CD4-positive, alpha-beta T cell treated with Interleukin-17A for 1 hour (primary cell): ENCODE results near the gene ARHGAP35.
"Not testable (repeated sequence)": the region's sequence is repeated elsewhere in the genome, so short reads cannot be mapped to it uniquely, and the experiment has no call there.

ENCODE experiments used
- DNase-seq: peaks from one replicate; pipeline ENCODE4 v3.0.0-alpha.2; 2020

ARHGAP35 gene

DNA sequence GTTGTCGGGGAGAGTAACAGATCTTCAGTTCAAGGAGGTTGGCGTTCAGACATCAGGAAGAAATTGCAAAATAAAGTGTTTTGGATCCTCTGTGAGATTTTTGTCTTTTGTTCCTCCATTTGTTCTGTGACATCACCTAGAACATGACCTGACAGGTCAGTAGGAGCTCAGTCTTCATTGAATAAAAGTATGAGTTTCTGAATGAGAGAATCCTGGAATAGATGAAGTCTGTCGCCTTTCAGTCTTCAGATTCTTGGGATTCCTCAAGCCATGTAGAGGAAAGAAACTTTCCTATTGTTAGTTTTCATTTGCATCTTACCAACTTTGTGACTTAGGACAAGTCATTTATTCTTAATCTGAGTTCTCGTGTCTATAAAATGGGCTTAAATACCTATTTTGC is 14.4 kb downstream of the ARHGAP35 start:
- DNase-seq, result no peak

DNA sequence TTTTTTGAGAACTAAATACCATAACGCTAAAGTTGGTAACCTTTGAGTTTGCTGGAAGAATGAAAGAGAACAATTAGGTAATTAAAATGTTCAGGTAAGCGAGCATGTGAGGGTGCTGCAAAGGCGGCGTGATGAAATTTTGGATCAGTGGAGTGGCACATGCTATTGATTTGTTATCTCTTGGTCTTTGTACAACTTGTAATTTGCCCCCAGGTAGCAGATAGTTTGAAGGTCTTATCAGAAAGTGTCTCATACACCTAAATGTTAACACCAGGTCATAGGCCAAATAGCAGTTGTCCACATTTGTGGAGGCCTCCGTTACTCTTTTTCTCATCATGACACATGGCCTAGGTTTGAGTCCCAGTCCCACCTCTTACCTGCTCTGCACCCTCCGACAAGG is 14.9 kb downstream of the ARHGAP35 start:
- DNase-seq, result no peak

DNA sequence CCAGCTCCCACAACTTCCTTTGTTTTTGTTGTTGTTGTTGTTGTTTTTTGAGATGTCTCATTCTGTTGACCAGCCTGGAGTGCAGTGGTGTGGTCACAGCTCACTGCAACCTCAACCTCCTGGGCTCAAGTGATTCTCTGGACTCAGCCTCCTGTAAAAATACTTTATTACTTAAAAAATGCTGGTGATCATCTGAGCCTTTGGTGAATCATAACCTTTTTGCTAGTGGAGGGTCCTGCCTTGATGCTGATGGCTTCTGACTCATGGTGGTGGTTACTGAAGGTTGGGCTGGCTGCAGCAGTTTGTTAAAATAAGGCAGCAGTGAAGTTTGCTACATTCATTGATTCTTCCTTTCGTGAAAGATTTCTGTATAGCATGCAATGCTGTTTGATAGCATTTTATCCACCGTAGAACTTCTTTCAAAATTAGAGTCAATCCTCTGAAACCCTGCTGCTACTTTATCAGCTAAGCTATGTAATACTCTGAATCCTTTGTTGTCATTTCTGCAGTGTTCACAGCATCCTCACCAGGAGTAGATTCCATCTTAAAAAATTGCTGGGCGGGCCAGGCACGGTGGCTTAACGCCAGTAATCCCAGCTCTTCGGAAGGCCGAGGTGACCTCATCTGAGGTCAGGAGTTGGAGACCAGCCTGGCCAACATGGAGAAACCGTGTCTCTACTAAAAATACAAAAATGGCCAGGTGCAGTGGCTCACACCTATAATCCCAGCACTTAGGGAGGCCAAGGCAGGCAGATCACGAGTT is 18.0 kb downstream of the ARHGAP35 start:
- DNase-seq, result no peak

GRCh38 chr19:46880431-46880830 is 19.6 kb downstream of the ARHGAP35 start:
- no peak for DNase-seq

DNA sequence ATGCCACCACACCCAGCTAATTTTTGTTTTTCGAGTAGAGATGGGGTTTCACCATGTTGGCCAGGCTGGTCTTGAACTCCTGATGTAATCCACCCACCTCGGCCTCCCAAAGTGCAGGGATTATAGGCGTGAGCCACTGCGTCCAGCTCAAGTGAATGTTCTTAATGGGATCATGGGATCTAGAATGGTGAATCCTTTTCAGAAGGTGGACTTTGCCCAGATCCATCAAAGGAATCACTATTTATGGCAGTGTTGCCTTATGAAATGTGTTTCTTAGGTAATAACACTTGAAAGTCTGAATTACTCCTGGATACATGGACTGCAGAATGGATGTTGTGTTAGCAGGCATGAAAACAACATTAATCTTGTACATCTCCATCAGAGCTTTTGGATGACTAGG is 20.3 kb downstream of the ARHGAP35 start:
- DNase-seq, result no peak

DNA sequence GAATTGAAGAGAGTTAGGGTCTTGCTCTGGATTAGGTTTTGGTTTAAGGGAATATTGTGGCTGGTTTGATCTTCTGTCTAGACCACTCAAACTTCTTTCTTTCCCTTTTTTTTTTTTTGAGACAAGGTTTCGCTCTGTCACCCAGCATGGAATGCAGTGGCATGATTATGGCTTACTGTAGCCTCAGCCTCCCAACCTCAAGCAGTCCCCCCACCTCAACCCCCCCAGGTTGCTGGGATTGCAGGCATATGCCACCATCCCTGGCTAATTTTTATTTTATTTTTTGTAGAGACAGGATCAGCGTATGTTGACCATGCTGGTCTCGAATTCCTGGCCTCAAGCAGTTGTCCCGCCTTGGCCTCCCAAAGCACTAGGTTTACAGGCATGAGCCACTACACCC is 21.2 kb downstream of the ARHGAP35 start:
- no peak for DNase-seq

GRCh38 chr19:46882751-46883150 is 22.0 kb downstream of the ARHGAP35 start:
- DNase-seq, result not testable (repeated sequence)

GRCh38 chr19:46885411-46885810 is 24.6 kb downstream of the ARHGAP35 start:
- DNase-seq, result no peak

- no peak for DNase-seq
Measured at GRCh38 chr19:46886546-46887239, 25.9 kb downstream of the ARHGAP35 start.

GRCh38 chr19:46887240-46887782 is 26.5 kb downstream of the ARHGAP35 start:
- no peak for DNase-seq

DNA sequence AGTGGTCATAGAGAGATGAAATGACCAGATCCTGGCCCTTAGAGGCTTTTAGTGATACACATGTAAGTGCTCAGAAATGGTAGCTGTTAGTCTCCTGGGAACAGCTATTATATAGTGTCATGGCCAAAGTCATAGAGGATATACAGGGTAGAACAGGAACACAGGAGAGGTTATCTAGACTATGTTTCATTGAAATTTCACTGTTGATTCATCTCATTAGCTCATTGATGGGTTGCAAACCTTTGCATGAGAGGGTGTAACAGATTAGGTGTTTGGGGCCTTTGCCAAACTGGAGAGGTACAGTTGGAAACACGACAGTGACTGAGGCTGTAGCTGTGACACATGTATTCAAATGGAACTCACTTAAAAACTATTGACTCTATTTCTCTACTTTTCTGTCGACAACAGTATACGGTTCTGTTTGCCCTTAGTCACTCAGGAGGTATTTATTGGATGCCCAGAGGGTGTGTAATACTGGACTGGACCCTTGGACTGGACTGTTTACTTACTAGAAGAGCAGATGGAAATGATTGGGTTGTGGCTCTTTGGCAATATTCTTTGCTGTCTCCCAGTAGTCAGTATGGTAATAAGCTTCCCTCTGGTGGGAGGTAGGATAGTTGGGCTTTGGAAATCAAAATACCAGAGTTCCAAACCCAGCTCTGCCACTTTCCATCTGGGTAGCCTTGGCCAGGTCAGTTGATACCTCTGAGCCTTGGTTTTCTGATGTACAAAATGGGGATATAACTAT is 29.8 kb downstream of the ARHGAP35 start:
- no peak for DNase-seq

DNA sequence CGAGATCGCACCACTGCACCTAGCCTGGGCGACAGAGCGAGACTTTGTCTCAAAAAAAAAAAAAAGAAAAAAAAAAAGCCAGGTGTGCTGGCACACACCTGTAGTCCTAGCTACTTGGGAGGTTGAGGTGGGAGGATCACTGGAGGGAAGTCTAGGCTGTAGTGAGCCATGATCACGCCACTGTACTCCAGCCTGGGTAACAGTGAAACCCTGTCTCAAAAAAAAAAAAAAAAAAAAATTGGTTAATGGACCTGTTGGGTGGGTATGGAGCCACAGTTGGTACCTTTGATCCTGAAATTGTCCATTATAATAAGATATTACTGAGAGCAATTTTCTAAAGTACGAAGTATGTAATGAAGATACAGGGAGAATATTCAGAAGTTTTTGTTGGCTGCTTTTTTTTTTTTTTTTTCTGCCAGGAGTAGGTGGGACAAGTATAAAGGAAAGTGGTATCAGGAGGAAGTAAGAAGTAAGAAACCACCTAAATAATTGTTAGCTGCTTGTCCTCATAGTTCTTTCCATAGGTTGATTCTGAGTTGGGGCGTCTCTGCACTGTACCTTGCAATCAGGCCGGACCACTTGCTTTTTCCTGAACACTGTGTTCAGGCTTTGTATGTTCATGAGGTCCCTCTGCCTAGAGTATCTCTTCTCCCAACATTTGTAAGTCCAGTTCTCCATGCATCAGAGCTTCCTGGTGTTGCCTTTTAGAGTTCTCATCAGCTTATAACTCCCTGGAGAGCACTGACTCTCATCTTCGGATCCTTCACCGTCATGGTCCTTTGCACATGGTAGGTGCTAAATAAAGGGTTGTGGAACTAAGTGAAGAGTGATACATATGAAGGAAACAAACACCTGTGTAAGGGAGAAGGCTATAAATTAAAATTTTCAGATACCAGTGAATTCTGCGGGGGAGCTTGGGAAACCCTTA is 31.7 kb downstream of the ARHGAP35 start:
- no peak for DNase-seq

DNA sequence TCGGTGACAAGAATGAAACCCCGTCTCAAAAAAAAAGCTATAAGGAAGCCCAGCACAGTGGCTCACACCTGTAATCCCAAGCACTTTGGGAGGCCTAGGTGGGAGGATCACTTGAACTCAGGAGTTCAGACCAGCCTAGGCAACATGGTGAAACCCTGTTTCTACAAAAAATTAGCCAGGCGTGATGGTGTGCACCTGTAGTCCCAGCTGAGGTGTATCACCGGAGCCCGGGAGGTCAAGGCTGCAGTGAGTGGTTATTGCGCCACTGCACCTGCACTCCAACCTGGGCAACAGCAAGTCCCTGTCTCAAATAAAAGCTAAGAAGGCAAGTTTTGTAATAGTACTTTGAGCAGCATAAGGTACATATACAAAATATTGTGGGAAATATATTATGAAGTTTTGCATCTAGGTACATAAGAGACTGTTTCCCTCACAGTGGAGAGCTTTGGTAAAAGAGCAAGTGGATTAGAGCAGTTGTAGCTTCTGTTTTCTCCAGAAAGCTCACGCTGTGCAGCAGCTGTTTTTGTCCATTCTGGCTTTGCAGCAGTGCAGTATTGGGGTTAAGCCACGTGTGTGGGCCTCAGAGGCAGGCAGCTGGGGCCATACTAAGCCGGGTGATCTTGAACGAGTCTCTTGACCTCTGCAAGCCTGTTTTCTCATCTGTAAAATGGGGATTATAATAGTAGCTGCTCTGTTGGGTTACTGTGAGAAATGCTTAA is 35.4 kb downstream of the ARHGAP35 start:
- no peak for DNase-seq

DNA sequence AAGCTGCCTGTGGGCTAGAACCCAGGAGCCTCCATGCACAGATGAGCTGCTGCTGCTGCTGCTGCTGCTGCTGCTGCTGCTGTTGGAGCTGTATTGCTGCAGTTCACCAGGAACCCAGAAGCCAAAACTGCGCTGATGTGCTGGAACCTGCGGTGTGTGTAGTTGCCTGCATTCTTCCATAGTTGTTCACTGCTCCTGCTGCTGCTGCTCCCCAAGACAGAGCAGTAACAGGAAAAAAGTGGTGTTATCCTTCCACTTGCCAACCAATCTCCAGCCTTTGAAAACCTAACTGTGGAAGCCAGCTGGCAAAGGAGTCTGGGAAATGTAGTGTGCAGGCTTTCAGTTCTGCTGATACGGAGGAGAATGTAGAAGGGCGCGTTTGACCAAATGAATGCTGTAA is 37.9 kb downstream of the ARHGAP35 start:
- DNase-seq, result no peak

GRCh38 chr19:46900341-46900740 is 39.5 kb downstream of the ARHGAP35 start:
- no peak for DNase-seq

DNA sequence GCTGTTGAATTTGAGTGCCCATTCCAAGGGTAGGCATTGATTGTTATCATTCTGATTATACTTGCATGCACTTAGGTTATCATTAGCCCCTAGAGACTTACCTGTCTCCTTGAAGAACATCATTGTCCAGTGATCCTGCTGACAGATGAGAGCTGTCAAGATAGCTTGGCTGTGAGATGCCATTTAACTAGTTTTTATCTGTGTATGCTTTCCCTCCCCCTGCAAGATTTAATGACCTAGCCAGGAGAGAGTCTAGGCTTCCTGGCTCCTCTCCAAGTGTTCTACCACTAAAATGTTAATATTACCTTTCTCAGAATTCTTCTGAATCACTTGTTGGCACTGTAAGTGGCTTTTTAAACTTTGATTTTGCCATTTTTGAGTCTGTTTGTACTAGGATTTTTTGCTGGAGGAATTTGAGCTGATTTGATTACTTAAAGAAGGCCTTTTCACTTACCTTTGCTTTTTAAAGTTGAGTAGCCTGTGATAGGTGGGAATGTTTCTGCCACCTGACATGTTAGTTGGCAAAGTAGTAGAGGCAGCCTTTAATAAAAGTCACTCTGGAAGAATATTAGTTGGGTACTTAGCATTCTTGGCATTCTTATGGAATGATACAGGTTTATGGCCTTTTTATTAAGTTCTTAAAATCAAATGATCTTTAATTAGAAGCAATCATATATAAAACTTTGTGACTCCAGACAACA is 41.1 kb downstream of the ARHGAP35 start:
- DNase-seq, result no peak

GRCh38 chr19:46902402-46902766 is 41.6 kb downstream of the ARHGAP35 start:
- DNase-seq, result no peak

- no peak for DNase-seq
Measured at GRCh38 chr19:46903458-46903857, 42.7 kb downstream of the ARHGAP35 start.

DNA sequence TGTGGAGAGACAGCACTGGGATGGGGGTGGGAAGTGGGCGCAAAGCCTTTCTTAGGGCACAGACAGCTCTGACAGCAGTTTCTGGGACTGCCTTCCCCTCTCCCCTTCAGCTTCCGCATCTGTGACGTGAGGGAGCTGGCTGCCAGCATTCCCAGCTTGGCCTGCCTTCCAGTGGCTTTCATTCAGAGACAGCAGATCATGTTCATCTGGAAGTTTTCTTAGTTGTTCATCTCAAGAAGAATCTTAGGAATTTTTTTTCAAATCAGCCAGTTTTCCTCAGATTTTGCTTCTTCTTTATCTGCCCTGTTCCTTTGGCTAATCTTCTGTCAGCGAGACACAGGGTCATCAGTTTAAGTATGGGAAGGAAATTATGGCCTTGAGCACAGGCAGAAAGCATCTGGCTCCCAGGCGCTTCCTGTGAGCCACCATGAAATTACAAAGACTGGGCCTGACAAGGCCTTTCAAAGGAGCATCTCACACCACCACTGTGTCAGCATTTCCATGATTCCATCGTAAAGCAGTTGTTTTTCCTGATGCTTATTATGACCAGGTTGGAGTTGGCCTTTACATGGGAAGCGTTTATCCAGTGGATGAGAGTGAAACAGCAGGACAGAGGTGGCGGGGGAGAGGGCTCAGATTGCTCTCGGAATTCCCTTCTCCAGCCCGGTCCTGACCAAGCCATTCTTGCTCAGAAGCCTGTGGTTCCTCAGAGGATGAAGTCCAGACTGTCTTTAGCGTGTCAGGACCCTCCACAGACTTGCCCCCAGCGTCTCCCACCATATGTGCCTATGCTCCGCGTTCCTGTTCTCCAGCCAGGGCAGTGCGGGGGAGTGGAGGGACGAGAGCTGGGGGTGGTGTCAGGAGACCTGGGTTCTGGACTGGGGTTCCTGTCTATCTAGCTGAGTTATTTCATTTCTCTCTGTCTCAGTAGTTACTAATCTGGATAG is 43.6 kb downstream of the ARHGAP35 start:
- DNase-seq, result no peak

DNA sequence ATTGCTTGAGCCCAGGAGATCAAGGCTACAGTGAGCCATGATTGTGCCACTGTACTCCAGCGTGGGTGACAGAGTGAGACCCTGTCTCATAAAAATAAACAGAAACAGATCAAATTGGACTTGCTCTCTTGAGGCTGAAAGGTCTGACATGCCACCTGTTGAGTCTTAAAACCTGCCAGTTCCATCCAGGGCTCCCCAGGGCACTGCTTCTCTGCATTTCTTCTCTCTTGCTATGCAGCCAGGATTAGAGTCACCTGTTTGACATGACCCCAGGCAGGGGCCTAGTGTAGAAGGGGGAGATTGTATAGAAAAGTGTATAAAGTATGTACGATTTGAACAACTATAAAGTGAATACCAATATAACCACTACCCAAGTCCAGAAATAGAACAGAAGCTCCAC is 45.4 kb downstream of the ARHGAP35 start:
- no peak for DNase-seq
